A673 (cell line): ENCODE results near the gene CDK2AP2.

Experiments
- CTCF ChIP-seq: fragments of 300-800, 200-600 bp; sonication (generic); conservative IDR thresholded peaks from 2 replicates; pipeline ENCODE4 v1.5.1; 2017; ENCODE audit warnings: low read depth, mild to moderate bottlenecking, antibody characterized with exemption, low read length, moderate library complexity, mixed read lengths
- EZH2 ChIP-seq: fragments of 200-600 bp; sonication (generic); IDR thresholded peaks from 2 replicates; pipeline ENCODE4 v1.6.1; 2017; ENCODE audit warnings: borderline replicate concordance, low read depth, mild to moderate bottlenecking, mixed read lengths, antibody characterized with exemption, low read length; ENCODE audit not compliant: poor library complexity, severe bottlenecking

- TF ChIP-seq CTCF (no peak), EZH2 (no peak)
These were observed 609 bp downstream of the CDK2AP2 start for GRCh38 chr11:67507242-67507863.
